Measurements from ENCODE around the gene CTDP1. TPM values are rescaled to one million over a fixed set of nuclear protein-coding genes. Genes with fewer than 3 reads are reported as not detected.

CTDP1 gene
- polyA plus RNA-seq, 1 donor (not counting 4 experiments of a cell fraction or from before 2014, with no cell fraction given), result 9.2 TPM

DNA sequence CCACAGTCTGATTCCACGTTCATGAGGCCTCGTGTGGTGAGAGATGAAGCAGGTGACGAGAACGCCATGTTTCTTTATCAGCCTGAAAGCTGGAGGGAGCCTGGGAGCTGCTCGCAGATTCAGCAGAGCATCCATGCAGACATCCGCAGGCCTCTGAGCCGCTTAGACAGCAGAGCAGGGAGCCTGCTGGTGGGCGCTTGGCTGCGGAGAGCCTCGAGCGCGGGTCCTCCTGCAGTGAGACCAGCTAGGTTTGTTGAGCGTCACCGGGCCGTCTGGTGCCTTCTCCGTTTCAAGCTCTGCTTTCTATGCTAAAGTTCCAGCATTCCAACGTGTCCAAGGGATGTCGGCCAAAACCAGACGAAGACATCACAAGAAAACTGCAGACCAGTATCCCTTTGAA, 27.6 kb downstream of the CTDP1 start:
- no peak overlapping the region for H3K9ac ChIP-seq (ENCODE audit: control insufficient read depth, extremely low read depth, insufficient read depth, low read length)
- dilution Hi-C loops (cut with MboI; ENCODE audit: extremely low pct_ligation_motif_present, low sequenced_read_pairs), result no loop called here
- H3K4me2 ChIP-seq (ENCODE audit: control insufficient read depth, extremely low read depth, insufficient read depth, low read depth, low read length), result no peak overlapping the region
- DNase-seq (ENCODE audit: low read depth, low spot score) (no peak), FAIRE-seq (no peak)
- H3K9me3 ChIP-seq (ENCODE audit: control insufficient read depth, low read depth, low read length), result no peaks in the 10 kb centered on the region
- no peaks in the 10 kb centered on the region for H3K27me3 ChIP-seq (ENCODE audit: control insufficient read depth, extremely low read depth, insufficient read depth, low read length)
- no peak overlapping the region for H3K4me3 ChIP-seq (ENCODE audit: control insufficient read depth in 2 of 3, extremely low read depth in 1 of 3, insufficient read depth in 2 of 3, low read depth in 1 of 3, low read length in 3 of 3)
- H3K36me3 ChIP-seq (ENCODE audit: control insufficient read depth in 2 of 2, extremely low read depth in 1 of 2, insufficient read depth in 2 of 2, low read length in 2 of 2), result peaks cover 14 to 23% of the 10 kb centered on the region in 2 experiments
- H4K20me1 ChIP-seq (ENCODE audit: control insufficient read depth, extremely low read depth, insufficient read depth, low read length), result no peaks in the 10 kb centered on the region
- peaks cover 20% of the 10 kb centered on the region for H3K79me2 ChIP-seq (ENCODE audit: control insufficient read depth, insufficient read depth, low read length)
- H2AFZ ChIP-seq (ENCODE audit: control insufficient read depth, low read length), result no peak overlapping the region
- no peak overlapping the region for H3K27ac ChIP-seq (ENCODE audit: control insufficient read depth, insufficient read depth, low read length)
- H3K9me1 ChIP-seq (ENCODE audit: control insufficient read depth, extremely low read depth, insufficient read depth, low read length), result no peaks in the 10 kb centered on the region
- H3K4me1 ChIP-seq (ENCODE audit: control insufficient read depth, extremely low read depth, insufficient read depth, low read length), result no peaks in the 10 kb centered on the region
- TF ChIP-seq, protein P1, sequence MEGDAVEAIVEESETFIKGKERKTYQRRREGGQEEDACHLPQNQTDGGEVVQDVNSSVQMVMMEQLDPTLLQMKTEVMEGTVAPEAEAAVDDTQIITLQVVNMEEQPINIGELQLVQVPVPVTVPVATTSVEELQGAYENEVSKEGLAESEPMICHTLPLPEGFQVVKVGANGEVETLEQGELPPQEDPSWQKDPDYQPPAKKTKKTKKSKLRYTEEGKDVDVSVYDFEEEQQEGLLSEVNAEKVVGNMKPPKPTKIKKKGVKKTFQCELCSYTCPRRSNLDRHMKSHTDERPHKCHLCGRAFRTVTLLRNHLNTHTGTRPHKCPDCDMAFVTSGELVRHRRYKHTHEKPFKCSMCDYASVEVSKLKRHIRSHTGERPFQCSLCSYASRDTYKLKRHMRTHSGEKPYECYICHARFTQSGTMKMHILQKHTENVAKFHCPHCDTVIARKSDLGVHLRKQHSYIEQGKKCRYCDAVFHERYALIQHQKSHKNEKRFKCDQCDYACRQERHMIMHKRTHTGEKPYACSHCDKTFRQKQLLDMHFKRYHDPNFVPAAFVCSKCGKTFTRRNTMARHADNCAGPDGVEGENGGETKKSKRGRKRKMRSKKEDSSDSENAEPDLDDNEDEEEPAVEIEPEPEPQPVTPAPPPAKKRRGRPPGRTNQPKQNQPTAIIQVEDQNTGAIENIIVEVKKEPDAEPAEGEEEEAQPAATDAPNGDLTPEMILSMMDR (optimal IDR thresholded peaks at IDR 0.05 in 1 of 3, IDR thresholded peaks at IDR 0.05 in 1 of 3, conservative IDR thresholded peaks at IDR 0.05 in 1 of 3; ENCODE audit: extremely low read depth in 1 of 3, insufficient read depth in 2 of 3, low read length in 3 of 3), result no peak
- no peak for TF ChIP-seq EZH2 (IDR thresholded peaks at IDR 0.05; ENCODE audit: low read length)

DNA sequence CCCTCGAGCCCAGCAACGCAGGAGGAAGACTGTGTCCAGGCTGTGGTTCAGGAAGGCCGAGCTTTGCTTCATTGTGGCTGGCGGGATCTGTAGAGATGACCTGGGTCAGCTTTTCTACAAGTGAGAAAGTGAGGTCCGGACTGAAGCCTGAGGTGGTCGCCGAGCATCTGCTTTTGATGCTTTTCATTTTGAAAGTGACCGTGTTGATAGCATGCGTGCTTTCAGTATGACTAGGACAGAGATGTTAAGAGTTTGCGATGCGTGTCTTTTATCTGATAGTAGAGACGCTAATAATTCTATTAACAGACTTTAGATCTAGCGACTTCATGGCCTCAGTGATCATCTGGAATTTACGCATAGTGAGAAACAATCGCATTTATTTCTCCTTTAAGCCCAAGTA, 28.1 kb downstream of the CTDP1 start:
- DNase-seq (ENCODE audit: low read depth, low spot score) (no peak), FAIRE-seq (no peak)
- H3K27ac ChIP-seq (ENCODE audit: control insufficient read depth, insufficient read depth, low read length), result no peak overlapping the region
- H4K20me1 ChIP-seq (ENCODE audit: control insufficient read depth, extremely low read depth, insufficient read depth, low read length), result no peaks in the 10 kb centered on the region
- dilution Hi-C loops (cut with MboI; ENCODE audit: extremely low pct_ligation_motif_present, low sequenced_read_pairs), result no loop called here
- no peaks in the 10 kb centered on the region for H3K9me1 ChIP-seq (ENCODE audit: control insufficient read depth, extremely low read depth, insufficient read depth, low read length)
- no peak overlapping the region for H3K9ac ChIP-seq (ENCODE audit: control insufficient read depth, extremely low read depth, insufficient read depth, low read length)
- peaks cover 19% of the 10 kb centered on the region for H3K79me2 ChIP-seq (ENCODE audit: control insufficient read depth, insufficient read depth, low read length)
- no peak overlapping the region for H3K4me3 ChIP-seq (ENCODE audit: control insufficient read depth in 2 of 3, extremely low read depth in 1 of 3, insufficient read depth in 2 of 3, low read depth in 1 of 3, low read length in 3 of 3)
- H3K9me3 ChIP-seq (ENCODE audit: control insufficient read depth, low read depth, low read length), result no peaks in the 10 kb centered on the region
- no peak overlapping the region for H2AFZ ChIP-seq (ENCODE audit: control insufficient read depth, low read length)
- no peak overlapping the region for H3K4me2 ChIP-seq (ENCODE audit: control insufficient read depth, extremely low read depth, insufficient read depth, low read depth, low read length)
- H3K27me3 ChIP-seq (ENCODE audit: control insufficient read depth, extremely low read depth, insufficient read depth, low read length), result no peaks in the 10 kb centered on the region
- peaks cover 15 to 23% of the 10 kb centered on the region in 2 experiments for H3K36me3 ChIP-seq (ENCODE audit: control insufficient read depth in 2 of 2, extremely low read depth in 1 of 2, insufficient read depth in 2 of 2, low read length in 2 of 2)
- H3K4me1 ChIP-seq (ENCODE audit: control insufficient read depth, extremely low read depth, insufficient read depth, low read length), result no peaks in the 10 kb centered on the region
- no peak for TF ChIP-seq EZH2 (IDR thresholded peaks at IDR 0.05; ENCODE audit: low read length)
- TF ChIP-seq, protein P1 (optimal IDR thresholded peaks at IDR 0.05 in 1 of 3, IDR thresholded peaks at IDR 0.05 in 1 of 3, conservative IDR thresholded peaks at IDR 0.05 in 1 of 3; ENCODE audit: extremely low read depth in 1 of 3, insufficient read depth in 2 of 3, low read length in 3 of 3), result no peak

Data from keratinocyte (primary cell).